HepG2 (cell line): ENCODE measurements around the gene SLC15A1. TPM values are rescaled to one million over a fixed set of nuclear protein-coding genes. Genes with fewer than 3 reads are reported as not detected.
A peak's percentile ranks its signal among the peaks of the same experiment; 100 is the strongest.

Experiments used
- ATAC-seq: fragments of 200-7000 bp; cut with Tn5 transposase; 3 replicates; pipeline ENCODE4 v1.9.1; 2020; ENCODE audit warnings: mild to moderate bottlenecking, moderate library complexity
- BruUV-seq: library from RNA; stranded (reverse); fragments of 400-500 nt; replicated peaks from 2 replicates; lab custom pipeline; 2021; lab: Mats Ljungman, UMichigan
- CTCF ChIA-PET: fragments of 300-600 bp; formaldehyde crosslinking; extraction: SDS; loops from one replicate; lab custom pipeline; 2021; ENCODE audit warnings: low total read pairs, inconsistent platforms, low intra/inter-chr PET ratio; lab: Yijun Ruan, JAX
- POLR2A ChIA-PET: fragments of 350-600 bp; sonication (Branson Sonifier 250); formaldehyde crosslinking; loops from one replicate; lab custom pipeline; 2020; ENCODE audit warnings: antibody characterized with exemption, inconsistent platforms; lab: Yijun Ruan, JAX
- DNase-seq: peaks from one replicate; pipeline ENCODE4 v3.0.0-alpha.2; 2015; ENCODE audit warnings: low spot score
- FAIRE-seq: peaks from 3 replicates; lab custom pipeline; 2011; peaks lifted over from hg19 to GRCh38; lab: Jason Lieb, UNC
- H2AFZ ChIP-seq: one replicate; pipeline ENCODE4 v1.6.1; 2011; ENCODE audit warnings: low read length, inconsistent platforms
- H3K27ac ChIP-seq: fragments of 300-600 bp; 3 replicates; pipeline ENCODE4 v1.8.0; 2011; ENCODE audit warnings: mixed run types, mild to moderate bottlenecking, mixed read lengths, low read length, inconsistent platforms; ENCODE audit not compliant: insufficient read depth; ENCODE audit errors: extremely low read length
- H3K27me3 ChIP-seq, 2 experiments: fragments of 200-600 bp in 1 of 2; 2 replicates in 1 of 2; 3 replicates in 1 of 2; pipeline versions ENCODE4 v1.6.0 to v1.8.0; 2011; ENCODE audit warnings: low read length in 2 of 2, mild to moderate bottlenecking in 2 of 2, moderate library complexity in 2 of 2, inconsistent platforms in 1 of 2; ENCODE audit not compliant: insufficient read depth in 2 of 2, control insufficient read depth in 1 of 2
- H3K36me3 ChIP-seq, 2 experiments: fragments of 200-600 bp in 1 of 2; replicated peaks in 1 of 2; 2 replicates in 1 of 2; 3 replicates in 1 of 2; pipeline versions ENCODE4 v1.5.1 to v1.8.0; 2011; ENCODE audit warnings: low read length in 2 of 2, inconsistent platforms in 1 of 2; ENCODE audit not compliant: insufficient read depth in 2 of 2, control insufficient read depth in 1 of 2
- H3K4me1 ChIP-seq: 2 replicates; pipeline ENCODE4 v1.5.1; 2012; ENCODE audit warnings: low read length, inconsistent platforms; ENCODE audit not compliant: insufficient read depth
- H3K4me2 ChIP-seq: 2 replicates; pipeline ENCODE4 v1.6.0; 2011; ENCODE audit warnings: low read depth, low read length, inconsistent platforms
- H3K4me3 ChIP-seq, 3 experiments: fragments of 200-600 bp in 1 of 3; sonication (generic), shearing (Covaris generic) in 1 of 3; replicated peaks in 1 of 3; 2 replicates each; pipeline ENCODE4 v1.5.1; 2011 to 2016; ENCODE audit warnings: low read length in 3 of 3, inconsistent platforms in 2 of 3, low read depth in 2 of 3, mild to moderate bottlenecking in 2 of 3, control low read depth in 1 of 3, mixed read lengths in 1 of 3; ENCODE audit not compliant: insufficient read depth in 1 of 3
- H3K79me2 ChIP-seq: one replicate; pipeline ENCODE4 v1.6.1; 2011; ENCODE audit warnings: low read length, inconsistent platforms; ENCODE audit not compliant: insufficient read depth
- H3K9ac ChIP-seq: 2 replicates; pipeline ENCODE4 v1.6.0; 2011; ENCODE audit warnings: mild to moderate bottlenecking, low read depth, low read length, inconsistent platforms; ENCODE audit not compliant: insufficient read depth
- H3K9me3 ChIP-seq: 2 replicates; pipeline ENCODE4 v1.5.1; 2012; ENCODE audit warnings: mild to moderate bottlenecking, low read length
- H4K20me1 ChIP-seq: 2 replicates; pipeline ENCODE4 v1.6.0; 2011; ENCODE audit warnings: inconsistent platforms, mild to moderate bottlenecking, low read length, moderate library complexity; ENCODE audit not compliant: insufficient read depth
- ATF4 ChIP-seq, 2 experiments: fragments of 450-650 bp in 1 of 2; sonication (generic) in 1 of 2; formaldehyde crosslinking; IDR thresholded peaks; 2 replicates each; pipeline versions ENCODE4 v1.5.0 to v1.8.0; 2020 to 2022; ENCODE audit warnings: mild to moderate bottlenecking in 1 of 2, missing genetic modification reagents in 1 of 2
- EP300 ChIP-seq, 3 experiments: sonication (generic) in 1 of 3; formaldehyde crosslinking in 1 of 3; IDR thresholded peaks; 2 replicates each; pipeline versions ENCODE4 v1.5.1 to v1.6.1; 2011 to 2020; ENCODE audit warnings: low read depth in 2 of 3, low read length in 2 of 3, borderline replicate concordance in 1 of 3, improper control_type of control experiment in 1 of 3, mild to moderate bottlenecking in 1 of 3, missing genetic modification reagents in 1 of 3, moderate library complexity in 1 of 3
- ERF ChIP-seq: IDR thresholded peaks from 2 replicates; pipeline ENCODE4 v1.6.1; 2018; ENCODE audit warnings: missing biosample characterization, missing genetic modification reagents
- FOXA3 ChIP-seq: IDR thresholded peaks from 2 replicates; pipeline ENCODE4 v1.6.1; 2016; ENCODE audit warnings: missing genetic modification reagents, missing compliant biosample characterization
- FOXP4 ChIP-seq: sonication (generic); formaldehyde crosslinking; IDR thresholded peaks from 2 replicates; pipeline ENCODE4 v1.4.0; 2020; ENCODE audit warnings: missing genetic modification reagents
- JUND ChIP-seq: sonication (generic); formaldehyde crosslinking; IDR thresholded peaks from 2 replicates; pipeline ENCODE4 v1.8.0; 2022; ENCODE audit warnings: mild to moderate bottlenecking, missing genetic modification reagents
- MIER2 ChIP-seq: IDR thresholded peaks from 2 replicates; pipeline ENCODE4 v1.6.1; 2016; ENCODE audit warnings: missing biosample characterization, missing genetic modification reagents
- NR2F1 ChIP-seq, 2 experiments: fragments of 450-650 bp in 1 of 2; formaldehyde crosslinking in 1 of 2; IDR thresholded peaks; 2 replicates each; pipeline versions ENCODE4 v1.5.0 to v1.6.1; 2016 to 2020; ENCODE audit warnings: mild to moderate bottlenecking in 1 of 2, missing compliant biosample characterization in 1 of 2, missing genetic modification reagents in 1 of 2, moderate library complexity in 1 of 2
- PPARG ChIP-seq: conservative IDR thresholded peaks from 2 replicates; pipeline ENCODE4 v1.6.1; 2016; ENCODE audit warnings: missing biosample characterization, missing genetic modification reagents
- RXRA ChIP-seq: sonication (generic); formaldehyde crosslinking; IDR thresholded peaks from 2 replicates; pipeline ENCODE4 v1.5.1; 2020; ENCODE audit warnings: missing genetic modification reagents
- ZBTB33 ChIP-seq: sonication (generic); formaldehyde crosslinking; IDR thresholded peaks from 2 replicates; pipeline ENCODE4 v1.4.0; 2020; ENCODE audit warnings: missing genetic modification reagents
- ZBTB43 ChIP-seq: sonication (generic); formaldehyde crosslinking; conservative IDR thresholded peaks from 2 replicates; pipeline ENCODE4 v1.4.0; 2020; ENCODE audit warnings: missing genetic modification reagents
- ZNF331 ChIP-seq: sonication (generic); formaldehyde crosslinking; IDR thresholded peaks from 2 replicates; pipeline ENCODE4 v1.4.0; 2020; ENCODE audit warnings: missing genetic modification reagents
- ZNF605 ChIP-seq: sonication (generic); formaldehyde crosslinking; IDR thresholded peaks from 2 replicates; pipeline ENCODE4 v1.8.0; 2022; ENCODE audit warnings: mild to moderate bottlenecking, missing genetic modification reagents
- WGBS: methylation state at CpG from one replicate; pipeline ENCODE4 v1.1.6; 2017; ENCODE audit warnings: low lambda C conversion rate; 5-methylcytosine and 5-hydroxymethylcytosine counted together
- in situ Hi-C: cut with HindIII; loops from 2 replicates; pipeline ENCODE4 v1.10.0; 2017; ENCODE audit warnings: low pct_unique_long_range_greater_than_20kb; ENCODE audit not compliant: extremely low pct_ligation_motif_present
- intact Hi-C: fragments of 100-400 bp; cut with micrococcal nuclease; formaldehyde crosslinking; loops from one replicate; pipeline ENCODE4 v1.10.0; 2022; ENCODE audit not compliant: unreplicated experiment
- polyA plus RNA-seq, 8 experiments: library from polyadenylated mRNA; depleted of rRNA in 3 of 8; stranded (reverse) in 7 of 8; unstranded in 1 of 8; fragments of >200 nt; fragmentation: Illumina TruSeq in 4 of 8; extraction: Trizol in 4 of 8; gene quantifications; 2 replicates each; pipeline versions ENCODE4 v1.2.1 to v1.2.3, GENCODE V29; 2011 to 2016; ENCODE audit warnings: low read depth in 4 of 8, missing spikeins in 1 of 8, mixed read lengths in 1 of 8; ENCODE audit not compliant: insufficient read depth in 1 of 8
- total RNA-seq, 5 experiments: library from RNA; depleted of rRNA; stranded (reverse); fragments of >200 nt; fragmentation: Illumina TruSeq; extraction: Trizol; gene quantifications; 2 replicates each; pipeline ENCODE4 v1.2.3, GENCODE V29; 2016; ENCODE audit warnings: low read depth in 1 of 5

The SLC15A1 gene
- total and polyA plus RNA-seq, 2 of the 13 experiments (the other 11 are each of a cell fraction or from before 2014, with no cell fraction given) = 0.17 to 0.20 TPM

- Histone ChIP-seq H3K9ac (no peak overlapping the region), H3K4me3 (no peak overlapping the region; a peak in 1 of 6 replicates), H3K4me2 (peak overlapping the region; percentile 25; the same call in 1 of the 2 replicates), H2AFZ (no peak overlapping the region), H3K27me3 (0 out of 5 replicates have a peak, but pooled peaks cover 0 to 10% of the 10 kb centered on the region in 2 experiments), H3K27ac (no peak overlapping the region), H4K20me1 (no peaks in the 10 kb centered on the region), H3K36me3 (no peaks in the 10 kb centered on the region), H3K79me2 (no peaks in the 10 kb centered on the region), H3K4me1 (peaks cover 33% of the 10 kb centered on the region), H3K9me3 (no peaks in the 10 kb centered on the region)
- intact Hi-C loops (no loop called here), in situ Hi-C loops (no loop called here)
- BruUV-seq = no TSS peak
- POLR2A ChIA-PET = interaction anchor here (1.1 kb wide), 1 partner anchor 14 kb away, joined by 4 read pairs; no protein-coding TSS in a partner anchor
- DNase-seq = peak; percentile 87
- CTCF ChIA-PET = no interaction called here
- 10% methylated on average over 16 of the region's 22 CpGs for WGBS
- FAIRE-seq = peak; percentile 49
- peak; percentile 94 for ATAC-seq
- TF ChIP-seq ZBTB33 (CRISPR knock-in tag) (peak; percentile 34; the same call in 1 of the 2 replicates), NR2F1 (CRISPR knock-in tag; IDR thresholded peaks at IDR 0.05) (peak in 1 of 2 experiments; percentile 44; a peak in 2 of 4 replicates), ZNF331 (0 out of 2 replicates have a peak, but pooled peaks have one; percentile 28), MIER2 (CRISPR knock-in tag) (0 out of 2 replicates have a peak, but pooled peaks have one; percentile 34), FOXP4 (0 out of 2 replicates have a peak, but pooled peaks have one; percentile 24), PPARG (CRISPR knock-in tag) (peak; percentile 32; the same call in 1 of the 2 replicates), EP300 (IDR thresholded peaks at IDR 0.05; ENCODE audit: low read depth in 2 of 2, low read length in 2 of 2) (peak in 1 of 2 experiments; percentile 52; a peak in 2 of 4 replicates), EP300 (CRISPR knock-in tag; IDR thresholded peaks at IDR 0.05; ENCODE audit: borderline replicate concordance) (no peak; the same call in 1 of the 2 replicates), FOXA3 (CRISPR knock-in tag) (peak; percentile 34), JUND (CRISPR knock-in tag) (peak; percentile 84), ZBTB43 (CRISPR knock-in tag) (peak; percentile 62; the same call in 1 of the 2 replicates), RXRA (CRISPR knock-in tag) (peak; percentile 66), ERF (CRISPR knock-in tag) (peak; percentile 44; the same call in 1 of the 2 replicates), ATF4 (CRISPR knock-in tag; IDR thresholded peaks at IDR 0.05) (0 out of 4 replicates have a peak, but pooled peaks of 1 of the 2 experiments have one; percentile 12), ZNF605 (CRISPR knock-in tag) (0 out of 2 replicates have a peak, but pooled peaks have one; percentile 33)
Observed at GRCh38 chr13:98775844-98776598, 23.5 kb upstream of the SLC15A1 start.
